Colonic mucosa (tissue), 4 donors: Measurements from ENCODE around the gene KLK11. TPM values are rescaled to one million over a fixed set of nuclear protein-coding genes. Genes with fewer than 3 reads are reported as not detected.

Experiments
- DNase-seq: peaks from one replicate; pipeline ENCODE4 v3.0.0-alpha.2; 2020
- H3K27ac ChIP-seq: fragments of 200-600 bp; one replicate; pipeline ENCODE4 v1.8.0; 2021
- H3K27me3 ChIP-seq: fragments of 200-600 bp; one replicate; pipeline ENCODE4 v1.8.0; 2021
- H3K36me3 ChIP-seq: fragments of 200-600 bp; one replicate; pipeline ENCODE4 v1.8.0; 2021
- H3K4me1 ChIP-seq: fragments of 200-600 bp; one replicate; pipeline ENCODE4 v1.8.0; 2021; ENCODE audit warnings: mild to moderate bottlenecking
- H3K4me3 ChIP-seq: fragments of 200-600 bp; one replicate; pipeline ENCODE4 v1.8.0; 2021
- H3K9ac ChIP-seq, 2 donors: one replicate each; pipeline ENCODE4 v1.7.0; 2013; ENCODE audit warnings: control low read depth in 2 of 2, low read depth in 2 of 2, low read length in 2 of 2
- H3K9me3 ChIP-seq: fragments of 200-600 bp; one replicate; pipeline ENCODE4 v1.8.0; 2021
- intact Hi-C: fragments of 100-400 bp; cut with DNase I; formaldehyde crosslinking; loops from one replicate; pipeline ENCODE4 v1.14.1; 2022
- total RNA-seq, 2 donors: library from RNA; stranded (reverse); fragmentation: NEBNext Ultra II Directional in 1 of 2; extraction: Animal tissue kit (Norgen Biotek cat#: 25700) in 1 of 2; gene quantifications; one replicate each; pipeline ENCODE4 v1.2.1, GENCODE V29; 2021
- TF ChIP-seq, protein P1 (sequence below): fragments of 200-600 bp; IDR thresholded peaks from one replicate; pipeline ENCODE4 v1.8.0; 2022; ENCODE audit warnings: antibody characterized with exemption, mild to moderate bottlenecking
- donor health status: healthy.
- donor health status: DM: no; HTN: no; CAD: no.
- donor health status: DM: no; HTN: no; CAD: no.

KLK11 gene
- total RNA-seq, 2 donors from 2014 or later: 0.88 to 0.94 TPM

GRCh38 chr19:51029718-51030117, 3.3 kb upstream of the KLK11 start:
- H3K4me3 ChIP-seq: no peak overlapping the region
- no peak for DNase-seq
- H3K4me1 ChIP-seq: no peaks in the 10 kb centered on the region
- H3K27ac ChIP-seq: no peak overlapping the region
- H3K27me3 ChIP-seq: peaks cover 7% of the 10 kb centered on the region
- TF ChIP-seq, protein P1, sequence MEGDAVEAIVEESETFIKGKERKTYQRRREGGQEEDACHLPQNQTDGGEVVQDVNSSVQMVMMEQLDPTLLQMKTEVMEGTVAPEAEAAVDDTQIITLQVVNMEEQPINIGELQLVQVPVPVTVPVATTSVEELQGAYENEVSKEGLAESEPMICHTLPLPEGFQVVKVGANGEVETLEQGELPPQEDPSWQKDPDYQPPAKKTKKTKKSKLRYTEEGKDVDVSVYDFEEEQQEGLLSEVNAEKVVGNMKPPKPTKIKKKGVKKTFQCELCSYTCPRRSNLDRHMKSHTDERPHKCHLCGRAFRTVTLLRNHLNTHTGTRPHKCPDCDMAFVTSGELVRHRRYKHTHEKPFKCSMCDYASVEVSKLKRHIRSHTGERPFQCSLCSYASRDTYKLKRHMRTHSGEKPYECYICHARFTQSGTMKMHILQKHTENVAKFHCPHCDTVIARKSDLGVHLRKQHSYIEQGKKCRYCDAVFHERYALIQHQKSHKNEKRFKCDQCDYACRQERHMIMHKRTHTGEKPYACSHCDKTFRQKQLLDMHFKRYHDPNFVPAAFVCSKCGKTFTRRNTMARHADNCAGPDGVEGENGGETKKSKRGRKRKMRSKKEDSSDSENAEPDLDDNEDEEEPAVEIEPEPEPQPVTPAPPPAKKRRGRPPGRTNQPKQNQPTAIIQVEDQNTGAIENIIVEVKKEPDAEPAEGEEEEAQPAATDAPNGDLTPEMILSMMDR: no peak
- no peaks in the 10 kb centered on the region for H3K36me3 ChIP-seq
- no peak overlapping the region for H3K9ac ChIP-seq
- no peaks in the 10 kb centered on the region for H3K9me3 ChIP-seq
- intact Hi-C loops: loop anchor here (10.0 kb wide), 1 partner anchor 145 kb away; no protein-coding TSS in a partner anchor

DNA sequence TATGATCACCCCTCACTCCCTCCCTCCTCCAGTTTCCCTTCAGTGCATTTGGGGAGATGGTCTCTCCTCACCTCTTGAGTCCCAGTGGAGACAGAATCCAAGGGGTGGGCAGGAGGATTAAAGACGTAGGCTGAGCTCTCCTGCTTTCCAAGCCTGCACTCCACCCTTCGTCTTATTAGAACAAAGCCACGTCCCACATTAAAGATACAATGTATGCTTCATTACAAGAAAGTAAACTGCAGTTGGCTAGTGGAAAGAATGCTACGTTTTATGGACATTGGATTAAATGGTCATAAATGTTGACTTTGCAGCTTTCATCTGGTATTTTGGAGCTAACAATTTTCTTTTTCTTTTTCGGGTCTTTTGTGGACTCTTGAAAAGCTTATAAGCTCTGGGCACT, 1.5 kb upstream of the KLK11 start:
- no peaks in the 10 kb centered on the region for H3K36me3 ChIP-seq
- TF ChIP-seq, protein P1: no peak
- no peak overlapping the region for H3K4me3 ChIP-seq
- no peaks in the 10 kb centered on the region for H3K4me1 ChIP-seq
- H3K27ac ChIP-seq: no peak overlapping the region
- DNase-seq: no peak
- no peak overlapping the region for H3K9ac ChIP-seq
- H3K9me3 ChIP-seq: no peaks in the 10 kb centered on the region
- H3K27me3 ChIP-seq: peaks cover 7% of the 10 kb centered on the region
- intact Hi-C loops: loop anchor here (10.0 kb wide), 1 partner anchor 147 kb away; no protein-coding TSS in a partner anchor

- TF ChIP-seq, protein P1: no peak
These were observed 850 bp upstream of the KLK11 start for GRCh38 chr19:51027126-51027806.

GRCh38 chr19:51025809-51026553, 435 bp downstream of the KLK11 start:
- Histone ChIP-seq H3K4me1 (no peaks in the 10 kb centered on the region), H3K36me3 (no peaks in the 10 kb centered on the region), H3K27me3 (peaks cover 7% of the 10 kb centered on the region), H3K27ac (no peak overlapping the region), H3K4me3 (no peak overlapping the region), H3K9me3 (no peaks in the 10 kb centered on the region), H3K9ac (no peak overlapping the region)
- intact Hi-C loops: loop anchor here (10.0 kb wide), 1 partner anchor 149 kb away; no protein-coding TSS in a partner anchor
- TF ChIP-seq, protein P1: no peak
- DNase-seq: no peak

More at GRCh38 chr19:51027126-51027806, 850 bp upstream of the KLK11 start:
- Histone ChIP-seq H3K36me3 (no peaks in the 10 kb centered on the region), H3K9ac (no peak overlapping the region), H3K27ac (no peak overlapping the region), H3K4me1 (no peaks in the 10 kb centered on the region), H3K27me3 (peaks cover 7% of the 10 kb centered on the region), H3K4me3 (no peak overlapping the region), H3K9me3 (no peaks in the 10 kb centered on the region)
- DNase-seq: no peak
- intact Hi-C loops: loop anchor here (10.0 kb wide), 1 partner anchor 148 kb away; no protein-coding TSS in a partner anchor

DNA sequence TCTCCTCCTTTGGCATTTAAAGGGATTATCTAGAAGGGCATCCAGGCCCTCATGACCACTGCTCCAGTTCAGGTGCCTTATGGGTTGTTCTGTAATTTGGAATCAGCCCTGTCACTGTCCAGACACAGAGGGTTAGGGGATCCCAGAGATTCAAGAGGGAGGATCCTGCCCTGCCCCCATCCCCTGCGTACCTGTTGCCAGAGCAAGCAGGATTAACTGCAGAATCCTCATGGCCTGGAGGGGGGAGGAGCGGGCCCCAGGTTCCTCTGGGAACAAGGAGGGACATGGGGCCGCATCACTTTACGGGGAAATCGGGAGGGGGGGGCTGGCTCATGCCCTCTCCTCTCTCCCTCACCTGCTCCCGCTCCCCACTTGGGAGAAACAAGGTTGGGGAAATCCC, 1.0 kb downstream of the KLK11 start:
- intact Hi-C loops: loop anchor here (10.0 kb wide), 1 partner anchor 149 kb away; no protein-coding TSS in a partner anchor
- Histone ChIP-seq H3K27ac (no peak overlapping the region), H3K4me1 (no peaks in the 10 kb centered on the region), H3K4me3 (no peak overlapping the region), H3K9ac (no peak overlapping the region), H3K36me3 (no peaks in the 10 kb centered on the region), H3K27me3 (peaks cover 7% of the 10 kb centered on the region), H3K9me3 (no peaks in the 10 kb centered on the region)
- TF ChIP-seq, protein P1: no peak
- DNase-seq: no peak
